T-cell (primary cell): ENCODE results near the gene BCL11B. TPM values are rescaled to one million over a fixed set of nuclear protein-coding genes. Genes with fewer than 3 reads are reported as not detected.

ENCODE experiments used
- ATAC-seq, 4 experiments: fragments of 200-7000 bp in 3 of 4; fragments of 150-1000 bp in 1 of 4; cut with Tn5 transposase; replicated peaks in 1 of 4; 1 replicate in 3 of 4; 2 replicates in 1 of 4; pipeline ENCODE4 v1.10.0; 2021; ENCODE audit warnings: moderate library complexity in 3 of 4, mild to moderate bottlenecking in 2 of 4, moderate number of reproducible peaks in 1 of 4
- CTCF ChIA-PET, 2 donors: fragments of 300-600 bp; sonication (Branson Sonifier 250); formaldehyde crosslinking; loops; one replicate each; lab custom pipeline; 2022; ENCODE audit warnings: antibody characterized with exemption in 2 of 2; lab: Charles Lee
- POLR2A ChIA-PET, 2 donors: fragments of 300-600 bp; sonication (Branson Sonifier 250); formaldehyde crosslinking; loops; one replicate each; lab custom pipeline; 2022; ENCODE audit warnings: antibody characterized with exemption in 2 of 2; lab: Charles Lee
- DNase-seq, 35 experiments: peaks; one replicate each; pipeline versions ENCODE4 v3.0.0 to v3.0.0-alpha.2; 2013 to 2023
- H3K27ac ChIP-seq: one replicate; pipeline ENCODE4 v1.5.1; 2013; ENCODE audit warnings: low read length
- H3K27me3 ChIP-seq, 2 experiments: replicated peaks in 1 of 2; 1 replicate in 1 of 2; 2 replicates in 1 of 2; pipeline versions ENCODE4 v1.6.1 to v1.7.0; 2013; ENCODE audit warnings: low read length in 1 of 2, mixed read lengths in 1 of 2; ENCODE audit not compliant: control insufficient read depth in 2 of 2, insufficient read depth in 2 of 2; ENCODE audit errors: extremely low read depth in 1 of 2
- H3K36me3 ChIP-seq, 2 donors: 1 replicate in 1 of 2; 2 replicates in 1 of 2; pipeline versions ENCODE4 v1.6.1 to v1.7.0; 2013; ENCODE audit warnings: low read length in 1 of 2; ENCODE audit not compliant: control insufficient read depth in 2 of 2, insufficient read depth in 1 of 2; ENCODE audit errors: extremely low read depth in 1 of 2
- H3K4me1 ChIP-seq, 2 experiments: 1 replicate in 1 of 2; 2 replicates in 1 of 2; pipeline versions ENCODE4 v1.6.1 to v1.7.0; 2013; ENCODE audit warnings: low read length in 2 of 2, mixed read lengths in 1 of 2; ENCODE audit not compliant: insufficient read depth in 2 of 2, control insufficient read depth in 1 of 2; ENCODE audit errors: extremely low read depth in 1 of 2
- H3K4me3 ChIP-seq, 2 donors: 1 replicate in 1 of 2; 2 replicates in 1 of 2; pipeline versions ENCODE4 v1.5.1 to v1.7.0; 2013; ENCODE audit warnings: mild to moderate bottlenecking in 2 of 2, low read length in 1 of 2, moderate library complexity in 1 of 2; ENCODE audit not compliant: control insufficient read depth in 1 of 2; ENCODE audit errors: extremely low read depth in 1 of 2
- H3K9me3 ChIP-seq: 2 replicates; pipeline ENCODE4 v1.7.0; 2013
- H3K27ac Mint-ChIP-seq, 2 donors: one replicate each; pipeline ENCODE4 v1.8.0; 2020 to 2021; ENCODE audit warnings: mild to moderate bottlenecking in 2 of 2, mixed read lengths in 2 of 2
- H3K27me3 Mint-ChIP-seq, 2 donors: one replicate each; pipeline ENCODE4 v1.8.0; 2021 to 2022; ENCODE audit warnings: mixed read lengths in 2 of 2
- H3K36me3 Mint-ChIP-seq: one replicate; pipeline ENCODE4 v1.8.0; 2021; ENCODE audit warnings: mixed read lengths
- H3K4me1 Mint-ChIP-seq, 3 donors: one replicate each; pipeline ENCODE4 v1.8.0; 2020 to 2022; ENCODE audit warnings: mixed read lengths in 3 of 3, mild to moderate bottlenecking in 1 of 3
- H3K4me3 Mint-ChIP-seq, 3 donors: one replicate each; pipeline ENCODE4 v1.8.0; 2020 to 2022; ENCODE audit warnings: mild to moderate bottlenecking in 3 of 3, mixed read lengths in 3 of 3, moderate library complexity in 3 of 3
- H3K9me3 Mint-ChIP-seq, 3 donors: one replicate each; pipeline ENCODE4 v1.8.0; 2020 to 2022; ENCODE audit warnings: mixed read lengths in 3 of 3
- WGBS: methylation state at CpG from one replicate; pipeline ENCODE4 v1.1.5; 2013; ENCODE audit warnings: missing lambda C conversion rate; ENCODE audit not compliant: insufficient coverage; 5-methylcytosine and 5-hydroxymethylcytosine counted together
- total RNA-seq, 35 experiments: library from RNA in 6 of 35; stranded (reverse) in 6 of 35; fragments of 120-200 nt in 1 of 35; gene quantifications; one replicate each; pipeline versions ENCODE4 v1.2.1 to v1.2.4 and lab custom pipeline; 2013 to 2026

BCL11B gene
- total RNA-seq, 5 donors from 2014 or later (not counting 1 experiment from before 2014, with no cell fraction given), result 181 to 240 (median 196) TPM

GRCh38 chr14:99129211-99129696 lies 142.7 kb downstream of the BCL11B start:
- ChIA-PET CTCF (interaction anchor here in 1 of 2 donors (0.6 kb wide), 1 partner anchor 148 kb away, joined by 3 read pairs; no protein-coding TSS in a partner anchor), POLR2A (no interaction called here)
- DNase-seq (no peak), ATAC-seq (peak in 1 of 4 experiments; percentile 29)
- Histone ChIP-seq H3K4me1 (peaks cover 0 to 13% of the 10 kb centered on the region in 2 experiments), H3K4me3 (no peak overlapping the region), H3K27me3 (no peaks in the 10 kb centered on the region), H3K9me3 (no peaks in the 10 kb centered on the region), H3K36me3 (no peaks in the 10 kb centered on the region), H3K27ac (no peak overlapping the region)
- H3K27me3 Mint-ChIP-seq, result no peaks in the 10 kb centered on the region
- no peaks in the 10 kb centered on the region for H3K9me3 Mint-ChIP-seq
- WGBS, result 79% methylated on average over 11 of the region's 12 CpGs
- H3K36me3 Mint-ChIP-seq, result peaks cover 11% of the 10 kb centered on the region
- H3K4me1 Mint-ChIP-seq, result peaks cover 21 to 33% (median 25%) of the 10 kb centered on the region in 3 donors
- no peak overlapping the region for H3K4me3 Mint-ChIP-seq
- H3K27ac Mint-ChIP-seq, result peak overlapping the region in 1 of 2 donors; percentile 48

- no peaks in the 10 kb centered on the region for H3K27me3 Mint-ChIP-seq
- H3K36me3 Mint-ChIP-seq, result peaks cover 11% of the 10 kb centered on the region
- Histone ChIP-seq H3K36me3 (no peaks in the 10 kb centered on the region), H3K27me3 (no peaks in the 10 kb centered on the region), H3K4me1 (peaks cover 0 to 9% of the 10 kb centered on the region in 2 experiments), H3K9me3 (no peaks in the 10 kb centered on the region), H3K27ac (no peak overlapping the region), H3K4me3 (no peak overlapping the region)
- H3K27ac Mint-ChIP-seq, result no peak overlapping the region
- WGBS, result 96% methylated on average over 13 of the region's 17 CpGs
- POLR2A ChIA-PET, result no interaction called here
- no peak for ATAC-seq
- CTCF ChIA-PET, result no interaction called here
- peaks cover 12 to 28% (median 20%) of the 10 kb centered on the region in 3 donors for H3K4me1 Mint-ChIP-seq
- H3K4me3 Mint-ChIP-seq, result no peak overlapping the region
- DNase-seq, result no peak
- H3K9me3 Mint-ChIP-seq, result no peaks in the 10 kb centered on the region
These were observed 143.8 kb downstream of the BCL11B start for GRCh38 chr14:99128185-99128584.

- Histone ChIP-seq H3K27ac (no peak overlapping the region), H3K9me3 (no peaks in the 10 kb centered on the region), H3K4me1 (peaks cover 0 to 9% of the 10 kb centered on the region in 2 experiments), H3K4me3 (no peak overlapping the region), H3K36me3 (no peaks in the 10 kb centered on the region), H3K27me3 (no peaks in the 10 kb centered on the region)
- Mint-ChIP-seq H3K4me1 (peaks cover 12 to 28% (median 20%) of the 10 kb centered on the region in 3 donors), H3K4me3 (no peak overlapping the region), H3K36me3 (peaks cover 8% of the 10 kb centered on the region), H3K9me3 (no peaks in the 10 kb centered on the region), H3K27ac (no peak overlapping the region), H3K27me3 (no peaks in the 10 kb centered on the region)
- no peak for ATAC-seq
- WGBS, result 100% methylated on average over 2 of the region's 9 CpGs
- CTCF ChIA-PET, result no interaction called here
- DNase-seq, result no peak
- POLR2A ChIA-PET, result no interaction called here
These were observed 144.3 kb downstream of the BCL11B start for GRCh38 chr14:99127651-99128167.

- Histone ChIP-seq H3K36me3 (no peaks in the 10 kb centered on the region), H3K27me3 (peaks cover 0 to 7% of the 10 kb centered on the region in 2 experiments), H3K4me1 (peaks cover 0 to 9% of the 10 kb centered on the region in 2 experiments), H3K27ac (no peak overlapping the region), H3K9me3 (no peaks in the 10 kb centered on the region), H3K4me3 (no peak overlapping the region)
- H3K27me3 Mint-ChIP-seq, result peaks cover 0 to 2% of the 10 kb centered on the region in 2 donors
- no peak for ATAC-seq
- H3K4me3 Mint-ChIP-seq, result no peak overlapping the region
- peaks cover 12 to 23% (median 20%) of the 10 kb centered on the region in 3 donors for H3K4me1 Mint-ChIP-seq
- CTCF ChIA-PET, result no interaction called here
- POLR2A ChIA-PET, result no interaction called here
- no peak for DNase-seq
- no peaks in the 10 kb centered on the region for H3K9me3 Mint-ChIP-seq
- WGBS, result 50% methylated on average over 2 of the region's 4 CpGs
- no peak overlapping the region for H3K27ac Mint-ChIP-seq
- peaks cover 8% of the 10 kb centered on the region for H3K36me3 Mint-ChIP-seq
These were observed 146.2 kb downstream of the BCL11B start for GRCh38 chr14:99125616-99126431.

GRCh38 chr14:99125113-99125512 lies 146.9 kb downstream of the BCL11B start:
- WGBS, result 98% methylated on average over 8 of the region's 10 CpGs
- peaks cover 12 to 19% (median 18%) of the 10 kb centered on the region in 3 donors for H3K4me1 Mint-ChIP-seq
- Histone ChIP-seq H3K4me1 (peaks cover 0 to 9% of the 10 kb centered on the region in 2 experiments), H3K27me3 (peaks cover 0 to 7% of the 10 kb centered on the region in 2 experiments), H3K4me3 (no peak overlapping the region), H3K36me3 (no peaks in the 10 kb centered on the region), H3K27ac (no peak overlapping the region), H3K9me3 (no peaks in the 10 kb centered on the region)
- peaks cover 0 to 2% of the 10 kb centered on the region in 2 donors for H3K27me3 Mint-ChIP-seq
- ATAC-seq (no peak), DNase-seq (no peak)
- ChIA-PET CTCF (no interaction called here), POLR2A (no interaction called here)
- H3K9me3 Mint-ChIP-seq, result no peaks in the 10 kb centered on the region
- no peak overlapping the region for H3K4me3 Mint-ChIP-seq
- no peak overlapping the region for H3K27ac Mint-ChIP-seq
- peaks cover 8% of the 10 kb centered on the region for H3K36me3 Mint-ChIP-seq

- ChIA-PET POLR2A (no interaction called here), CTCF (interaction anchor here in 1 of 2 donors (0.6 kb wide), 1 partner anchor 342 kb away, joined by 3 read pairs; no protein-coding TSS in a partner anchor)
- 88% methylated on average over 7 of the region's 10 CpGs for WGBS
- H3K9me3 ChIP-seq, result no peaks in the 10 kb centered on the region
- H3K4me3 ChIP-seq, result no peak overlapping the region
- Mint-ChIP-seq H3K27me3 (peaks cover under 1 to 3% of the 10 kb centered on the region in 2 donors), H3K36me3 (peaks cover 9% of the 10 kb centered on the region), H3K9me3 (no peaks in the 10 kb centered on the region), H3K27ac (no peak overlapping the region), H3K4me3 (no peak overlapping the region), H3K4me1 (peaks cover 11 to 15% (median 15%) of the 10 kb centered on the region in 3 donors)
- DNase-seq (no peak), ATAC-seq (no peak)
- peaks cover 0 to 8% of the 10 kb centered on the region in 2 experiments for H3K27me3 ChIP-seq
- peaks cover 0 to 9% of the 10 kb centered on the region in 2 experiments for H3K4me1 ChIP-seq
- no peaks in the 10 kb centered on the region for H3K36me3 ChIP-seq
- H3K27ac ChIP-seq, result no peak overlapping the region
These were observed 147.4 kb downstream of the BCL11B start for GRCh38 chr14:99124482-99125105.
